Caki2 (cell line): ENCODE data around the gene NAXE. TPM values are rescaled to one million over a fixed set of nuclear protein-coding genes. Genes with fewer than 3 reads are reported as not detected.
"Not testable (repeated sequence)": the region's sequence is repeated elsewhere in the genome, so short reads cannot be mapped to it uniquely, and the experiment has no call there.

Source experiments
- DNase-seq: peaks from one replicate; pipeline ENCODE4 v3.0.0-alpha.2; 2015; ENCODE audit warnings: low read depth
- in situ Hi-C: cut with HindIII; loops from 2 replicates; pipeline ENCODE4 v1.10.0; 2016; ENCODE audit warnings: low sequenced_read_pairs, low pct_unique_long_range_greater_than_20kb, mixed read lengths
- total RNA-seq: library from RNA; depleted of rRNA; stranded (reverse); fragments of >200 nt; shearing (Covaris generic); gene quantifications from 2 replicates; pipeline ENCODE4 v1.2.3, GENCODE V29; 2014; ENCODE audit warnings: low replicate concordance

The NAXE gene
- total RNA-seq, 1 experiment from 2014 or later: 150 TPM

DNA sequence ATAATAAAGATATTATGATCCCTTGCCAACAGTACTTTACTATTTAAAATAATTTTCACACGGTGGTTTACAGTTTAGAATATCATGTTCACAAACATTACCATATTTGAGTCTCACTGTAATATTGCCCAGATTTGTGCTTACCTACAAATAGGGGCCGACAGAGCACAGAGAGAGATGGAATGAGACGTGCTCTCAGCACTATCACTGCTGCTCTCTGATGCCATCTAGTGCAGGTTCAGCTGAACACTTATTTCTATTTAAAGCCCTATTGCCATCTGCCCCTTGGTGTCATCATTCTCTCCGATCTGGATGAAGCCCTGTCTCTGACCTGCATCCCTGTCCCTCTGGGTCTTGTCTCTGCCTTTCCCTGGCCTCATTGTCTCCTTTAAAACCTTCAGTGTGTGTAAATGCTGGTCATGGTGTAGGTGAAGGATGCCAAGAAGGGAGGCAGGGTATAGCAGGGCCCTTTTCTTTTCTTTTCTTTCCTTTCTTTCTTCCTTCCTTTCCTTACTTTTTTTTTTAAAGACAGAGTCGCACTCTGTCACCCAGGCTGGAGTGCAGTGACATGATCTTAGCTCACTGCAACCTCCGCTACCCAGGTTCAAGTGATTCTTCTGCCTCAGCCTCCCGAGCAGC lies 16.6 kb downstream of the NAXE start:
- DNase-seq: peak; percentile 48
- in situ Hi-C loops: no loop called here

DNA sequence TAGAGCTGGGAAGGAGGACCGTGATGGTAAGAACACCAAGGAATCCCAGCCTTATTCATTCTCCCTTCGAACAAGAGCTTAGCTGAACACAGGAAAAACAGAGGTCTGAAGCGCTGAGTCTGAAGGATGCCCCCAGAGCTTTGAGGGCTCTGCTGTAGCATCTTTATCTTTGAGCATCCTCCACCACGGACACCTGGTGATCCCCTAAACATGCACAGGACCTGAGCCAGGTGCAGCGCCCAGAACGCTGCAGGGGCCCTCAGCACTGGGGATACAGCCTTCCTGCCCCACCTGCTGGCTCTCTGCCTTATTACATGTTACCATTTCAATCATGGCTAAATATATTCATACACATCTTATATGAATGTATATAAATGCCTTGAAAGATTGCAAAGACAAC lies 17.4 kb downstream of the NAXE start:
- no peak for DNase-seq
- in situ Hi-C loops: no loop called here

- in situ Hi-C loops: not testable (repeated sequence)
Observed at GRCh38 chr1:156610072-156610471, 18.5 kb downstream of the NAXE start.

GRCh38 chr1:156612666-156613065 lies 21.1 kb downstream of the NAXE start:
- DNase-seq: no peak
- in situ Hi-C loops: no loop called here

More at GRCh38 chr1:156610072-156610471, 18.5 kb downstream of the NAXE start:
- not testable (repeated sequence) for DNase-seq

GRCh38 chr1:156615946-156616345 lies 24.4 kb downstream of the NAXE start:
- in situ Hi-C loops: no loop called here
- no peak for DNase-seq

- in situ Hi-C loops: no loop called here
- peak; percentile 54 for DNase-seq
Observed at GRCh38 chr1:156616463-156616862, 24.9 kb downstream of the NAXE start.

GRCh38 chr1:156618853-156619581 lies 27.4 kb downstream of the NAXE start, which contains the start of gene HAPLN2:
HAPLN2 (plus strand) TSS chr1:156619415; CDS start chr1:156623491, 4,076 bp downstream.
- in situ Hi-C loops: no loop called here
- DNase-seq: no peak

DNA sequence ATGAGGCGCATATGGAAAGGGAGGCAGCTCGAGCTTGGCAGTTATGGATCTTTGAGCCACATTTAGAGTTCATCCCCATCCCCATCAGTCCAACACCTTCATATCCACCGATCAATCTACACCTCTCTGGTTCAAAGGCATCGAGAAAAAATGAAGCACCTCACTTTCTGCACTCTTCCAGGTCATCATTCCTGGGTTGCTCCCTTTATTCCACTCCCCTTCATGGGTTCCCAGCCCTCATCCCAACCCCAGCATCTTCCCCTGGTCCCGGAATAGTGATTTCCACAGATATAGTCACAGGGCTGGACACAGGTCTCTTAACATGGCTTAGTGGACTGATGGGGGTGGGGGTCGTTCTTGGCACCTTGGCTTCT lies 28.0 kb downstream of the NAXE start:
- in situ Hi-C loops: no loop called here
- no peak for DNase-seq

DNA sequence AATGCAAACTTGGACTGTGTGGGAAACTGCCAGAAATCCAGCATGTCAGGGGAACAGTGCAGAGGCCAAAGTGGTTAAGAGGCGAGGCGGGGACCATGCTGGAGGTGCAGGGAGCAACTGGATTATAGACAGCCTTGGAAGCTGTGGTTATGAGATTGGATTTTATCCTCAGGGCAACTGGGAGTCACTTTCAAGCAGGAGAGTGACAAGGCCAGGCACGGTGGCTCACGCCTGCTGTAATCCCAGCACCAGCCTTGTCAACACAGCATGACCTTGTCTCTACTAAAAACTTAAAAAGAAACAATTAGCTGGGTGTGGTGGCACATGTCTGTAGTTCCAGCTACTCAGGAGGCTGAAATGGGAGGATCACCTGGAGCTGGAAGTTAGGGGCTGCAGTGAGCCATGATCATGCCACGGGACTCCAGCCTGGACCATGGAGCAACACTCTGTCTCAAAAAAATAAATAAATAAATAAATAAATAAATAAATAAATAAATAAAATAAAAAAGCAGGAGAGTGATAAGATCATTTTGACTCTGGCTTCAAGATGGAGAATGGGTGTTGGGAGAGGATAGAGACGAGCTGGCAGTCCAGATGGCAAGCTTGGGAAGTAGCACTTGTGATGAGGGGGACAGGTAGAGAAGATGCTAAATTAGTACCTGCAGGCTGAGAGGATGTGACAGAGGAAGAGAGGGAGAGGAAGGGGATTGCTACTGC lies 31.2 kb downstream of the NAXE start:
- DNase-seq: no peak
- in situ Hi-C loops: no loop called here

DNA sequence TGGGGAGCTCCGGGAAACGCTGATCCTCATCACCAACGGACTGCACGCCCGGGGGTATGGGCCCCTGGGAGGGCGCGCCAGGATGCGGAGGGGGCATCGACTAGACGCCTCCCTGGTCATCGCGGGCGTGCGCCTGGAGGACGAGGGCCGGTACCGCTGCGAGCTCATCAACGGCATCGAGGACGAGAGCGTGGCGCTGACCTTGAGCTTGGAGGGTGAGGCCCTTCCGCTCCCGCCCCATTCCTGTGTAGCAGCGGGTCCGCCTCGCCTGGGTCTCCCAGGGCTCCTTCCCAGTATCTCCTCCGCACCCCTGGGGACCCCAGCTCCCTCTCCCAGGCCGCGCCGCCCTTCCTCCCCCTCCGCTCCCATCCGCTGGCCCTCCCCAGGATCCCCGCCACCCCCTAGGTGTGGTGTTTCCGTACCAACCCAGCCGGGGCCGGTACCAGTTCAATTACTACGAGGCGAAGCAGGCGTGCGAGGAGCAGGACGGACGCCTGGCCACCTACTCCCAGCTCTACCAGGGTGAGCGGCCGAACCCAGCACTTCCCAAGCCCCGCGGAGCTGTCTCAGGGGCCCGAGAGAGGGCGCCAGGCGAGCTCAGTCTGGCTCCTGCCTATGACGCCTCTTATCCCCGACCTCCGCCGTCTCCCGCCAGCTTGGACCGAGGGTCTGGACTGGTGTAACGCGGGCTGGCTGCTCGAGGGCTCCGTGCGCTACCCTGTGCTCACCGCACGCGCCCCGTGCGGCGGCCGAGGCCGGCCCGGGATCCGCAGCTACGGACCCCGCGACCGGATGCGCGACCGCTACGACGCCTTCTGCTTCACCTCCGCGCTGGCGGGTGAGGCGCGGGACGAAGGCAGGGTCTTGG lies 32.6 kb downstream of the NAXE start:
- DNase-seq: peak; percentile 35
- in situ Hi-C loops: no loop called here

- no peak for DNase-seq
- in situ Hi-C loops: no loop called here
Observed at GRCh38 chr1:156624814-156625435, 33.3 kb downstream of the NAXE start.

- no peak for DNase-seq
- in situ Hi-C loops: no loop called here
Observed at GRCh38 chr1:156625436-156626078, 34.0 kb downstream of the NAXE start.

- in situ Hi-C loops: no loop called here
- no peak for DNase-seq
Observed at GRCh38 chr1:156626079-156626438, 34.5 kb downstream of the NAXE start.

GRCh38 chr1:156627313-156627880 lies 35.8 kb downstream of the NAXE start:
- DNase-seq: peak; percentile 50
- in situ Hi-C loops: no loop called here

DNA sequence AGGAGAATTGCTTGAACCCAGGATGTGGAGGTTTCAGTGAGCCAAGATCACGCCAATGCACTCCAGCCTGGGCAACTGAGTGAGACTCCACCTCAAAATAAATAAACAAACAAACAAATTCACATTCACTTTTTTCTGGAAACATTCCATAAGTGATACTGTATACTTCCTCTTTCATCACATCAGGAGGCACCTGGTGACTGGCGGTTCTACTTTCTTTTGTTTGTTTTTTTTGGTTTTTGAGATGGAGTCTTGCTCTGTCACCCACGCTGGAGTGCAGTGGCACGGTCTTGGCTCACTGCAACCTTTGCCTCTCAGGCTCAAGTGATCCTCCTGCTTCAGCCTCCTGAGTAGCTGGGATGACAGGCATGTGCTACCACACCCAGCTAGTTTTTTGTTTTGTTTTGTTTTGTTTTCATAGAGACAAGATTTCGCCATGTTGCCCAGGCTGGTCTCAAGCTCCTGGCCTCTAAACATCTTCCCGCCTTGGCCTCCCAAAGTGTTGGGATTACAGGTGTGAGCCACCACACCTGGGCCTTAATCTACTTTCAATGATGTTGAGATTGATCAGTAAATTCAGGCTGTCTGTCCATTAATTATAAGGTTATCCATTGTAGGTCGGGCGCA lies 38.4 kb downstream of the NAXE start:
- DNase-seq: no peak
- in situ Hi-C loops: no loop called here

DNA sequence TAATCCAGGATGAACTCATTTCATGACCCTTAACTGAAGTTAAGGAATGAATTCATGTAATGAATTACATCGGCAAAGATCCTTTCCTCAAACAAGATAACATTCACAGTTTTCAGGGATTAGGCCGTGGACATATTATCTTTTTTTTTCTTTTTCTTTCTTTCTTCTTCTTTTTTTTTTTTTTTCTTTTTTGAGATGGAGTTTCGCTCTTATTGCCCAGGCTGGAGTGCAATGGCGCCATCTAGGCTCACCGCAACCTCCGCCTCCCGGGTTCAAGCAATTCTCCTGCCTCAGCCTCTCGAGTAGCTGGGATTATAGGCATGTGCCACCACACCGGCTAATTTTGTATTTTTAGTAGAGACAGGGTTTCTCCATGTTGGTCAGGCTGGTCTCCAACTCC lies 39.6 kb downstream of the NAXE start:
- DNase-seq, in situ Hi-C loops: not testable (repeated sequence)

DNA sequence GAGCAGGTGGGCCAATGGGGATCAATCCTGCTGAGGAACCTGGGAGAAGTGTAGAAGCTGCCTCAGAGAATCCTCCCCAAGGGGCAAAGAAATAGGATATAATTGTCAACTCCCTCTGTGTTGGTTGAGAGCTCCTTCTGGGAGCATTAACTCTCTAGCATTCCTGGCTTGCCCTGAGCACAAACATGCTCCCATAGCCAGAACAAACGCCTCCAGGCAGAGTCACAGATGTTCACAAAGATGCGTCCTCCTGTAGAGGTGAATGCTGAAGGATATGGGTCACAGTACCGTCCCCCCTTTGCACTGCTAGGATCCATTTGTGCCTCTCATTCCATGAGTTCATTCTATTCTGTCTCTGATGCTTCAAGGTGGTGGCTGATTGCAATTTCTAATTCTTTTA lies 40.8 kb downstream of the NAXE start:
- DNase-seq: no peak
- in situ Hi-C loops: no loop called here
